ENCODE measurements around the gene MRC2.
A peak's percentile ranks its signal among the peaks of the same experiment; 100 is the strongest.

The MRC2 gene

DNA sequence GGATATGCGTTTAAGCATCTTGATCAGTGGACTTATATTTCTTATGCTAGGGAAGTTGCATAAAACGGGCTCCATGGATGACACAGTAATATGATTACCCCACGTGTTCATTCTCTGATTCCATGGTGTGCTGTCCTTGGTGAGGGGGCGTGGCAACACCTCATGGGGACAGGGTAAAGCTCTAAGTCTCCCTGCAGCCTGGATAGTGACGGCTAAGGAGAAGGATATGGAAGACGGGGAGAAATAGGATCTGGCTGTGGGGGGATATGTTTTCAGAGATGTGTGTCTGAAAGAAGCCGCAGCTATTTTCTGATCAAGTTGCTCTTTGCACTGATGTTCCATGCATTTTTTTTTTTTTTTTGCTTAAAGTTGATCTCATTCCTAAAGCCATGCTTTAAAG lies 96.4 kb downstream of the MRC2 start:
- no peak for DNase-seq (ENCODE audit: low read depth)

DNA sequence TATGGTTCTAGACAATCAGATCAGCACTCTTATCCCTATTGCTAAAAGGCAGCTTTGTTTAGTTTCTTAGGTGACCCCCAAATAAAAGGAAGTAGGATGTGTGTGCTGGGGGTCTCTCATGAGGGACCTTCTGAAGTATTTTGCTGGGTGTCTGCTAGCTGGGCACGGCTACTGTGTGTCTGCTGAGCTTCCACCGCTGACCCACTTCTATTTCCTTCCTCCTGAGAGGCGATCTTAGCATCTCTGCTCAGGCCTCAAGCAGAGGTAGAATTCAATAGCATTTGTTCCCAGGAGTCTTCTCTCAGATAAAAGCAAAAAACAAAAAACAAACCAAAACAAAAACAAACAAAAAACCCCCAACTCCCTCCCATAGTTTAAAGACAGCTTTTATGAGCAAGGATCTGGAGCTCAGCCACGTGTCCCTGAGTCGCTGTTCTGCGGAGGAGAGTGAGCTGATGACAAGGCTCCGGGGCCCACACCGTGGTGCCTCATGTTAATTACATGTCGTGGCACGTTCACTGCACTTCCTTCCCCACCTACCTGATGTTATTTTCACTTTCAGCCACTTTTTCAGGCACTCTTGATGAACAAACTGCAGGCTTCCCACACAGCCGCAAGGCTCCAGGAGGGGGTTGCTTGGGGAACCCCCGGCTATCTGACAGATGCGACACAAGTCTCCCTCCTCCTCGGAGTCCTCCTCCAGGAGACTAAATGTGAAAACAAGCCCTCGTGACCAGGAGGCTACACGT lies 97.1 kb downstream of the MRC2 start:
- DNase-seq (ENCODE audit: low read depth) = peak; percentile 42

DNA sequence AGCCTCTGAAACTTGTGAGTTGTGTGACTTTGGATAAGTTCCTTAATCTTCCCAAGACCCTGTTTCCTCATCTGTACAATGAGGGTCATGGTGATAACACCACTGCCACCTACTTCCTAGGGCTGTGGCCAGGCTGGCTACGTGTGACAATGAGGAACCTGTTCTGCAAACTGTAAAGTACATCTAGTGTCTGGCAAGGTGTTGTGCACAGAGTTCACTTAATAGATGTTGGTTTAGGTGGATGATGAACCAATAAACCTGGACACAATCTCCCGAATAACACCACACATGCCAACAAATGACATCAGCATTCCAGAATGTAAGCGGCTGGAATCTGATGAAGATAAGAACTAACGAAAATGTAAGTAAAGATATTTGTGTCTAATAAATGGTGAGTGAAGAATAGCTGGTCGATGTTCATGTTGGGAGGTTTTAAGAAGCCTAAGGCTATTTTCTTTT lies 98.3 kb downstream of the MRC2 start:
- no peak for DNase-seq (ENCODE audit: low read depth)

DNA sequence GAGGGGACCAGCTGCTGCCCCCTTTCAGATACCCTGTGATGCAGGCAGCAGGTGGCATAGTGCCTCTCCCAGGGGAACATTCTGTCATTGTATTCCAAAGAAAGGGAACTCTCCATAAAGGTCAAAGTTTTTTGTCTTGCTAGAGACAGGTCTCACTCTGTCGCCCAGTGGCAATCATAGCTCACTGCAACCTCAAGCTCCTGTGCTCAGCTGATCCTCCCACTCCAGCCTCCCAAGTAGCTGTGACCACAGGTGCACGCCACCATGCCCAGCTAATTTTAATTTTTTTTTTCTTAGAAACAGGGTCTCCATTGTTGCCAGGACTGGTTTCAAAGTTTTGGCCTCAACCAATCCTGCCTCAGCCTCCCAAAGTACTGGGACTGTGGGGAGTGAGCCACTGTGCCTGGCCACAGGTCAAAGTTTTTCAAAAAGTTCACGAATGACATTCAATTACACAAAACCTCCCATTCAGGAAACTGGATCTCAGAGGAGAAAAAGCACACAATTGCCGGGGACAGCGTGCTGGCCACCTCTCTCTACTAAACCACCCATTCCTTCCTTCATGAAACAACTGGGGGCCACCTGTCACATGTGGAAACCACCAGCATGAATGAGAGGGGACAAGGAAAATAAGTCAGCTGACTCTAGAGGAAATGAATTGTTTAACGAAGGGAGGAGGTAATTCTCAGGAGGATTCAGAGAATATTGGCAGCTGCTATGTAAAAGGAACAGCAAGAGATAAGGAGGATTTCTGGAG lies 100.6 kb downstream of the MRC2 start:
- no peak for DNase-seq (ENCODE audit: low read depth)

DNA sequence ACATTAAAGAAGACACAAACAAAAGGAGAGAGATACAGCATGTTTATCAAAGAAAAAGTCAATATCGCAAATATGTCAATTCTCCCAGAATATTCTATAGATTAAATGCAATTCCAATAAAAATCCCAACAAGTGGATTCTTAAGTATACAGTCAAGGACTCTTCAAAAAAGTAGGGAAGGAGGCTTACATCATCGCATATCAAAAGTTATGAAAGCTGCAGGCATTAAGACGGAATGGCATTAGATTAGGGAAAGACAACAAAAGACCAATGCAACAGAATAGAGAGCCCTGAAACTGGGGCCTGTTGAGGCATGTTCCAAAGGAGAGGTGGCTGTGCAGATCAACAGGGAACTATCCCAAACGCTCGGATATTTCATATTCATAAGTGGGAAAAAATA lies 104.7 kb downstream of the MRC2 start:
- no peak for DNase-seq (ENCODE audit: low read depth)

DNA sequence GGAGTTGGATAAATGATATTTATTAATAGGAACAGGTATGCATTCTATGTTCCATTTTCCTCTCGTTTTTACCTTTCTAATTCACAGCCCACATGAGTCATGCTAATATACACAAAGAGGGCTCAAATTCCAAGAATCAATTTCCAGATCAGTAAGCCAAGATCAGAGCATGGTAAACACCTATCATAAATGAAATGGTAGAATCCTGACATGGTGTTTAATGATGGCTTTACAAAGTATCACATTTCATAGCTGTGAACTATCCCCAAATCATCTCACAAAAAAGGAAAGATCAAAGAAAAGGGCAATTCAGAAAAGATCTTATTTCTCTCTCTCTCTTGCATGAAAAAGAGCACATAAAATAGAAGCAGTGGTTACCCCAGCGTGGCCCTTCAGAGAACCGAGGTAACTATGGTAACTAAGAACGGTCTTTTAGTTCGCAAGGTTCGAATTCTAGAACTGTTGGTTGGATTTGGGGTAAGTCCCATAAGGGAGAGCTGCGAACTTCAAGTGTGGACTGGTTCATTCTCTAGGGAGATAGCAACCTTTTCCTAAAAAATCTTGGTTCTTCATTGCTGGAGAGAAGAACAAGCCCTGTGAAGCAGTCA lies 107.7 kb downstream of the MRC2 start:
- no peak for DNase-seq (ENCODE audit: low read depth)

DNA sequence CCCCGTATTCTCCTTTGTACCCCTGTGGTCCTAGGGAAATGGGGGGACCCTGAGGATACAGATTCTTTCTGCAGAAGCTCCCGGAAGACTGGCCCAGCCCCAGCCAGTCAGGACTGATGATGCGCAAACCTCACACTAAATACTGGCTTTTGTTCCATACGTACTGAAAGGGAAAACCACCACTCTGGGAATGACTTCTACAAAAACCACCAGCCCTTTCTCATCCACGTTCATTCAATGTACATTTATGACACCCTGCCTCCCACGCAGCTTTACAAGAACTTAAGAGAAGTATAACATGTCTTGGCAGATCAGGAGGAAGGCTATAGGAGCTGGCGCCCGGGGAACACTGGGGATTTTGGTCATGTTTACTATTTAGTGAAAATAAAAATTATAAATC lies 110.0 kb downstream of the MRC2 start:
- DNase-seq (ENCODE audit: low read depth) = no peak

DNA sequence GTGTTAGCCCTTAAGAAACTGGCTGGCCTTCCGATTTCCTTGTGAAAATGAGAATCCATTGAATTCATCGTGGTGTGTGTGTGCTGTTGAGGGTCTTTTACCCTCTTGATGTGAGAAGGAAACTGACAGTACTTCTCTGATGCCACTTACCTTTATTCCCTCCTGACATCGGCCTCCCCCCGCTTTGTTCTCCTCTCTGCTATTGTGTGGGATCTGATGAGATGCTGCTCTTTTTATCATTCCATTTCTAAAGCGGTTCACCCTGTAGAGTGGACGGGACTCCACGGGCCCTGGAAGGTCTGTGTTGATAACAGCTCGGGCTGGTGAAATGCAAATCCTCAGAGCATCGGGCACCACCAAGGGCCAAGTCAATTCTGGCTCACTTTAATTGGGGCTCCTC lies 110.8 kb downstream of the MRC2 start:
- no peak for DNase-seq (ENCODE audit: low read depth)

DNA sequence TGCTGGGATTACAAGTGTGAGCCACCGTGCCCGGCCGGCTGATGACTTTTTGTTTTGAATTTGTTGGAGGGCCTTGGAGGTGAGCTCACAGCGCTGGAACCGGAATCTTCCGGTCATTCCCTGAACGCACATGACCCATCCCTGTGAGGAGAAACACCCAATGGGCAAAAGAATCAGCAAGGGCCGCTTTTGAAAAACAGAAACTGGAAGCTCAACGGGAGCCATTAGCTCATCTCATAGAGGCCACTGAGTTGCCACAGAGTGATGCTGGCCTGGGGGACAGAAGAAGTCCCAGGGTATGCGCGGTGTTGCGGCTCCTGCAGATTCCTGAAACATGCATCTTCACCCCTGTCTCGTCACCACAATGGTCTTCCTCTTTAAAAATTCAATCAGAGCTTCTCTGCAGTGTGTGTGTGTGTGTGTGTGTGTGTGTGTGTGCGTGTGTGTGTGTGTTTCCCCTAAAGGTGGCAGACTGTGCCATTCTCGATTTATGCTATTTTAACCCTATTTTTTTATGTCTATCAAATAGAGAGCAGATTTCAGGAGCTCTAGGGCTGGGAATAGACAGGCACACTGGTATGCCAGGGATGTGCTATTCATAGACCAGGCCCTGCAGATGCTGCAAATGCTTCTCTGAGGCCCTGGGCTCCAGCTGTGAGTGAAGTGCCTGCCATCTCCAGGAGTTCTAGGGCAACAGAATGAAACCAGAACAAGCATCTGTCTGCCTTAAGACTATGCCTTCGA lies 112.3 kb downstream of the MRC2 start:
- no peak for DNase-seq (ENCODE audit: low read depth)

DNA sequence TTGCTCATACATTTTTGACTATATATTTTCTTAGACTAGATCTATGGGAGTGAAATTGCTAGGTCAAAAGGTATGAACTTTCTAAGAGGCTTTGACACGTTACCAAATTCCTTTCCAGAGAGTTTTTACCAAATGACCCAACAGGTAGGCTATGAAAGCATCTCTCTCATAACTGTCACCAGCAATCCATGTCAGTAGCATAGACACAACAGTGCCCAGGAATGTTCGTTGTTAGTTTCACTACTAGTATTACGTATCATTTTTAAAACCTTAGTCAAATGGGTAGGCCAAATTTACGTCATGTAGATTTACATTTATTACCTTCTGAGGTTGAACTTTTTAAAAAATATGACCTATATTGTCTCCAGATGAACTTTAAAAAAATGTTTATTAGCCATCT lies 113.8 kb downstream of the MRC2 start:
- no peak for DNase-seq (ENCODE audit: low read depth)
